GM18909 (cell line): Measurements from ENCODE around the gene FZD1.
"Not testable (repeated sequence)": the region's sequence is repeated elsewhere in the genome, so short reads cannot be mapped to it uniquely, and the experiment has no call there.

Experiments used
- ATAC-seq: cut with Tn5 transposase; IDR thresholded peaks from one replicate; pipeline ENCODE4 v1.9.1; 2021; ENCODE audit warnings: mild to moderate bottlenecking; ENCODE audit not compliant: unreplicated experiment, poor library complexity

Gene FZD1

DNA sequence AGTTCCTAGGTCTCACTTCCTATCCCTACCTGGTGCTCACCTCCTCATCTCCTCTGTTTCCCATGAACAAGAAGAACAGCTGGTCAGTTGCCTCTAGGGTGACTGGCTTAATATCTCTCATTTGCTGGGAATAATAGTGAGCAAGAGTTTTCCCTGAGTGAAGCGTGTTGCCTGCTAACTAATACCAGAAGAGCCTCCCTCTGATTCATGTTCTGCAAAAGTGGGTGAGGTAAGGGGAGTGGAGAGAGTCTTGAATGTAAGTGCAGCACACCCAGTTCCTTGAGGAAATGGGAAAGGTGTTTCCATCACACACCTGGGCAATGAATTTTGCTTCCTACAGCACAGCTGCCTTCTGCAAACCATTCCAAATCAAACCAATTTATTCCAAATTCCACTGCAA is 29.6 kb downstream of the FZD1 start:
- no peak for ATAC-seq

DNA sequence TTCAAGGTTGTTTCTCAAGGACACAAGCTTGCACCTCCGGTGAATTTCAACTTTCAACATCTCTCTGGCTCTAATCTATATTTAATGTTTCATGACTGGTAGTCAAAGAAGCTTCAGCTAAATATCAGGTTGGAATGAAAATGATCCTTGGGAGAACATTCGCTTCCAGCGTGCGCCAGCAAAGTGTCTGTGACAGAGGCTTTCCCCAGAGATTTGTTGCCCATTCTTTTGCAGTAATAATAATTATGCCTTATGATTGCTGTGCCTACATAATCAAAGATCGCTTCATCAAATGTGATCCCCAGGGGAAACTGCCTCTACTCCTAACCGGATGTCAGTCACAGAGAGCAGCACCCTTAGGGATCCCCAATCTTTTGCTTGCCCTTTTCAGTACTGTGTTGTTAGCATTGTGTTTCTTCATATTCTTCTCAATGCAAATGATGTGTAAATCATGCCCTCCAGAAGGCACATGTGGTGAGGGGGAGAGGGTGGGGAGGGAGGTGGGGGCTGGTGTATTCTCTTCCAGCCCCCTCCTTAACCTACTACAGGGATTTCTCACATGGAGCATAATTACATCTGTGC is 30.5 kb downstream of the FZD1 start:
- no peak for ATAC-seq

DNA sequence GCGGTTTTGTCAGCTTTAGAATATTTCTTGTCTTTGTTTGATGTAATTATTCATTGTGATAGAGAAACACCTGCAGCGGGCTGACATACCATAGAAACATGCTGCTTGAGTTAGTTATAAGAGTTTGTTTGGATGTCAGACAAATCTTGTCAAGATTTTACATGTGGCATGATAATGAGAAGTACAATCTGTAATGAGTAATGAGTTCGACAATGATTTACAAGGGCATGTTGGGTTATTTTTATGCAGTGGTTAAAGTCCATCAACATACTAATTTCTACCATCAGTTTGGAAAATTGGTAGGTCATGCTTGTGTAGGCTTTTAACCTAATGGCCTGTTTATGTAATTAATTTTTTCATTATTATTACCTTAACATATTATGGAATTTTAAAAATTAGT is 31.3 kb downstream of the FZD1 start:
- ATAC-seq = no peak

DNA sequence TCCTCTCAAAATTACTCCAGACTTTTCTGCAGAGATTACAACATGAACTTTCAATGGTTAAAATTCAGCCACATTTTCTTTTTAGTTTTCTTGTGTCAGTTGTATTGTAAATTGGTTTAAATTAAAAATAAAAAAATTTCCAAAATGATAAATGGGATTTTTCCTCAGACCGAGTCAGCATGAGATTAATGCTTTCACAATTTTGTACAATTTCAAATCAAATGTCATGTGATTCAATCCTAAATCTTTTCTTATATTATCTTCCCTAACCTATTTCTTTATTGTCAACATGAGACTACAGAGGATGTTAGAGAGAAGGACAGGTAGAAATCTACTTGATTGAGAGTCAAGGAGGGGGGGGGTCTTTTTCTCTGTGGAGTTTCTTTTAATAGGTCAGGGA is 33.7 kb downstream of the FZD1 start:
- no peak for ATAC-seq

DNA sequence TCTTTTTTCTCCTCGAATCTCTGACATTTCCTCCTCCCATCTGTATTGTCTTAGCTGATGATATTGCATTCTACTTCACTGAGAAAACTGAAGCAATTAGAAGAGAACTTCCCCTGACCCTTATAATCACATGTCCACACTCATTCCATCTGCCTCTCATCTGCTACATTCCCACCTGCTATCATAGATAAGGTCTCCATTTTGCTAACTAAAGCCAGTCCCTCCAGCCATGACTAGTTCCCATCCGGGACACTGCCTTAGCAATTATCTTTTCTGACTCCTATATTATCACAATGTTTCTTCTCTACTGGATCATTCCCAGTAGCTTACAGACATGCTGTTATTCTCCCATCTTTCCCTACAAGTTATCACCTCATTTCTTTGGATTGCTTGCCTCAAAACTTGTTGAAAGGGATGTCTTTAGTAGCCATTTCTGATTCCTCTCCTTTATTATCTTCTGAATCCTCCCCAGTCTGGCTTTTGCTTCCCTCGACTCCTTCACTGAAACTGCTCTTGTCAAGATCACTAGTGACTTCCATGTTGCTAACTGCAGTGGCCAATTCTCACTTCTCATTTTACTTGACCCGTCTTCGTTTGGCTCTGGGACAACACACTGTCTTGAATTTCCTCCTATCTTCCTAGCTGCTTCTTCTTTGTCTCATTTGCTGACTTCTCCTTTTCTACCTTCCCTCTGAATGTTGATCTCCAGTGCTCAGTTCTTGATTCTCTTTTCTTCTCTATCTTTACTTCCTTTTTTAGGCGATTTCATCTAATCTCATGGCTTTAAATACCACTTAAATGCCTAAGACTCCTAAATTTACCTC is 35.9 kb downstream of the FZD1 start:
- no peak for ATAC-seq

DNA sequence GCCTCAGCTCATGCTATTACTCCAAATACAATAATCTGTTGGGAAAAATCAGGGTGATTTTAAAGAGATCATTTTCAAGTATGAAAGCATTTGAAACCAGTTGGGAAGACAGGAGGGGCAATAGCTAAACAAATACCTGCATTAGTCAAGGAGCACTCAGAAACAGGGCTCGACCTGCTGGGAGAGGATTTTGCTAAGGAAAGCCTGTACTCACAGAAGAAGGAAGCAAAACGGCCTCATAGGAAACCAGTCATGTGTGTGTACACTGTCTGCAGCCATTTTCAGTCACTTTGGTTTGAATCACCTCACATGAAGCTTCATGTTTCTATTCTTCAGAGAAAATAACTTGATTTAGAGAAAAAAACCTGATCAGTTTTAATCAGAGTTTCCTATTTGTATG is 38.6 kb downstream of the FZD1 start:
- ATAC-seq = no peak

DNA sequence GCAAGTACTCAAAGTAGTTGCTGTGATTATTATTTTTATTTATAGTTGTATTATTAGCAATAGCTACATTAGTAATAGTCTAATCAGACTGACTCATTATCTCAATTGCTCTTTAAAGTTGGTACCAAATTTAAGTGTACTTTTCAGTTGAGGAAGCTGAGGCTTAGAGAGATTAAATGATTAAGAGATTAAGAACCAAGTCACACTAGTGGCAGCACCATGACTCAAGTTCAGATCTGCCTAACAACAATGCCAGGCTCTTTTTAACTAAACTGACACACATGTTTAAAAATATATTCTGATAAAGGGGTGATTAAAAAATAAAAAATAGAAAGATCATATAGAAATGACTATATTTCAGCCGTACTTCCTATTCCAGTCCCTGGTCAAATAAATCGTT is 42.0 kb downstream of the FZD1 start:
- no peak for ATAC-seq

DNA sequence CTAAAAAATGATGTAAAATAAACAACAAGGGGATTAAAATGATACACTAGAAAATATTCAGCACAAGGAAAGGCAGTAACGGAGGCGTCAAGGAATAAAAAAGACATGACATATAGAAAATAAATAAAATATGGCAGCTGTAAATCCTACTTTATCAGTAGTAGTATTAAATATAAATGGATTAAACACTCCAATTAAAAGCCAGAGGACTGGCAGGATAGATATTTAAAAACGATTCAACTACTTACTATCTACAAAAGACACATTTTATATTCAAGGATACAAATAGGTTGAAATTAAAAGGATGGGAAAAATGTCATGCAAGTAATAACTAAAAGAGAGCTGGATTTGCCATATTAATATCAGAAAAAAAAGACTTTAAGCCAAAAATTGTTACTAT is 43.2 kb downstream of the FZD1 start:
- ATAC-seq = no peak

DNA sequence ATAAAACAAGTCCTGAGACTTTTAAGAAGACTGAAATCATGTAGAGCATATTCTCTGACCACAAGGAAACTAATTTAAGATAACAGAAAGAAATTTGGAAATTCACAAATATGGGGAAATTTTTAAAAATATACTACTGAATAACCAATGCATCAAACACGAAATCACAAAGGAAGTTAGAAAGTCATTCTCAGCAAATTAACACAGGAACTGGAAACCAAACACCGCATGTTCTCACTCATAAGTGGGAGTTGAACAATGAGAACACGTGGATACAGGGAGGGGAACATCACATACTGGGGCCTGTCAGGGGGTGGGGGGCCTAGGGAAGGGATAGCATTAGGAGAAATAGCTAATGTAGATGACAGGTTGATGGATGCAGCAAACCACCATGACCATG is 44.0 kb downstream of the FZD1 start:
- ATAC-seq = not testable (repeated sequence)

DNA sequence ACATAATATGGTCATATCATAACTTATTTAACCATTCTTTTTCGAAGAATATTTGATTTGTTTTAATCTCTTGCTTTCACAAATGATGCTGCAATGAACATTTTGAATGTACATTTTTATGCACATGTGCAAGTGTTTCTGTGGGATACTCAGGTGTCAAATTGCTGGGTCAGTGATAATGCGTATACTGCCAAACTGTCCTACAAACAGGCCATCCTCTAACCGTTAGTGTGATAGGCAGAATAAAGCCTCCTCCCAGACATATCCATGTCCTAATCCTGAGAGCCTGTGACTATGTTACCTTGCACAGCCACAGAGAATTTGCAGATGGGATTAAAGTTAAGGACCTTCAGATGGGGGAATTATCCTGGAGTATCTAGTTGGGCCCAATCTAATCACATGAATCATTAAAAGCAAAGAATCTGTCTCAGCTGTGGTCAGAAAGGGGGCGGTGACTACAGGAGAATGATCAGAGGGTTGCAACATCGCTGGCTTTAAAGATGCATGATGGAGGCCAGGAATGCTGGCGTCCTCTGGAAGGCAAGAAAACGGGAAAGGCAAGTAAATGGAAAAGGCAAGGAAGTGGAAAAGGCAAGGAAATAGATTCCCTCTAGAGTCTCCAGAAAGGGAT is 46.7 kb downstream of the FZD1 start:
- no peak for ATAC-seq

DNA sequence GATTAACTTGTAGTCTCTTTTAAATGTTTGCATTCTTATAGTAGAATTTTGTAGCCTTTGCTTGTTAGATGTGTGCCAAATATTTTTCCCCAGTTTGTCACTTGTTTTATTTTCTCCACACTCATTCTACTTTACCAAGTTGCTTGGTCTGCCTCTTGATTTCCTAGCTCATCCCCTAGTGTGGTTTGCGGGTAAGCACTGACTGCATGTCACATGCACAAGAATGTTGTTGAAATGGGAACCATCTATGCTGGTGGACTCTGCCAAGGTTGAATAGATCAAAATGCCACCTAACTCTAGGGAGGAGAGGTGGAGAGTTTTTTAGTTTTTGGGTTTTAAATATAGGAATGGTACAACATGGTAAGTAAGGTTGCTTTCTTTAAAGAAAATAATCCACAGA is 47.6 kb downstream of the FZD1 start:
- ATAC-seq = no peak

DNA sequence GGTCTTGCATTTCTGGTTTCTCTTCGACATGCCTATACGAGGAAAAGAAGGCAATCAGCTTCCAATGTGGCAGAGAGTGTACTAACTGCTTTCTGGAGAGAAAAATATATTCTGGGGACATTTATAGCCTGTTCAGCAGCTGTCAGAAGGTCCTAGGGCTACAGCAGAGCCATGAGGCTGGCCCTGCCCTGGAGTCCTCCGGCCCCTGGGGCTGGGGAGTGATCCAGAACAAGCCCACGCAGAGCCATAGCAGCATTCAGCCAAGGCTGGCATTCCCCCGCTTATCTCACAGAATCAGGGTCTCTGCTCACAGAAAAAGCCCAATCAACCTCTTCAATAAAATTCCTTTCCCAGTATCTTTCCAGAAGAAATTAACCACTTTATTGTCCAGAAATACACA is 48.9 kb downstream of the FZD1 start:
- no peak for ATAC-seq

DNA sequence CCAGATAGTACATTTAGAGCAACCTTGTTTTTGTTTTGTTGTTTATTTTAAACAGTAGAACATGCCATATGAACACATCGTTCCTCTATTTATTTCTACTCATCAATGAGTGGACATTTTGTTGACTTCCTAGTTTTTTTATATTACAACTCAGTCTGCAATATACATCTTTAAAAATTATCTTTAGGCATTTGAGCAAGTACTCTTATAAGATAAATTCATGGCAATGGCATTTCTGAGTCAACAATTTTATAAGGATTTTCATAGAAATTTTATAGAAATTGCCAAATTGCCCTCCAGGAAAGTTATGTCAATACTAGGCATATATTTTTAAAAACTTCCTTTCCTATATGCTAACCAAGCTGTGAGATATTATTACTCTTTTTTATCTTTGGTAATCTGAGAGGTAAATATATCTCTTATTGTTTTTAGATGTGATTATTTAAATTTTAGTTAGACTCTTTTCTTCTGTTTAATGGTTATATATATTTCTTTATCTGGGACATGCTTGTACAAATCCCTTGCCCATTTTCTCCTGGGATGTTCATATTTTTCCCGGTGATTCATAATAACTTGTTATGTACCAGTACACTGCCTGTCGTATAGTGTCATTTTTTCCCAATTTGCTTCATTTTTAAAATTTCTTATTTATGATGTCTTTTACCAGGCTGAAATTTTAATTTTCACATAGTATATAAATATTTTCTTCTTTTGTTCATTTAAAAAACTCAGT is 50.5 kb downstream of the FZD1 start:
- ATAC-seq = no peak

DNA sequence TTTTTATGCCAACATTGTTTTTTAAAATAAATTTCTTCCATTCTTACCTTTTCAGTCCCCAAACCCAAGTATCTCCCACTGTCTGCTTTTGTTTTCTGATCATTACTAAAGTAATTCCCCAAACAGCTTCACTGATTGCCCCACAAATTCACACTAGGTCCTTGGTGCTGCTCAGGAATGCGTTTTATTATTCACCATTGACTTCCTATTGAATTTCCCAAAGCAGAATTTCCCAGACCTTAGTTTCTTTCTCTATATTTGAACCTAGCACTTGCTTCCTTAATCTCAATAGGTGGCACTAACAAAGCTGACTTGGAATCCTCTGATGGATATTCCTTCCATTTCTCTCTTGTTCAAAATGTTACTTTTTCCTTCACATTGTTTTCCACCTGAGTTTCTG is 52.2 kb downstream of the FZD1 start:
- no peak for ATAC-seq

DNA sequence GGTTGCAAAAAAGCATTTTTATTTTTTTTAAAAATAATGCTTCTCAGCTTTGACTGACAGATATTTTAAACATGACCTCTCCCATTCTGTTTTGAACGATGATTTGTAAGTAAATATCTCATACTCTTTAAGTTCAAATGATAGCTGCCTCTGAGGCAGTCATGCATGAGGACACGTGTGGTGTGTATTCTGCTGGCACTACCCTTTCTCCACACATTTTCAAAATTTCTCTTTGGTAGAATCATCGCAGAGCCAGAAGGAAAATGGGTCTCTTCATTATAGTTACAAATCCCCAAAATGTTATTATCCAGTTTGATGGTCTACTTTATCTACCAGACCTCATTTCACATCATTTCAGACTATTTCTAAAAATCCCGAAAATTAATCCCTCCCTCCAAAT is 55.1 kb downstream of the FZD1 start:
- no peak for ATAC-seq

DNA sequence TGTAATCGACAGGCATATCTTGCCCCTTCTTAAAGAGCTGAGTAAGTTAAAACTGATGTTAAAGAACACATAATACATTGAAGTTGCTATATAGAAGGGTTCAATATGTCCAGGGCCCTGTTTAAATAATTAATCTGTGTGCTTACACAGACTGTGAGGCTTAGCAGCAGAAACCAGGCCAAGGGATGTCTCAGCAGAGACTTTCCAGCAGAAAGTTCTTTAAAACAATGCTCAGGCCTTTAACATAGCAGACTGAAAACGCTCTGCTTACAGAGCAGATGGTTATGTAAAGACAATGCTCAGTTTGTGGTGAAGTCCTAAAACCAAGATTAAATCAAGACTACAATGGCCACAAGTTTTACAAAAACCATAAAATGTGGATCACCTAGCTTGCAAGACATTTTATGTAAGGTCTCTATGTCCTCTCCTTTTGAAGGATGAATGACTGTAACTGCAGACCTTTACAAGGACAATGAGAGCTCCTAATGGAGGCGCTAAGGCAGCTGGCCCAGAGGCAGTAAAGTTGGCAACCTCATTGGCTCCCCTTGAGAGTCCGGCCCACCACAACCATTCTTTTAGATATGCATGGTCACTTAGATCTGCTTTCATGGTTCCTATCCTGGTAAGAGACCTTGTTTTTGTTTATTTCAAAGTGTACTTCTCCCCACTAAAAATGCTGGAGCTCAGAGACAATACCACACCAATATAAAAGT is 56.3 kb downstream of the FZD1 start:
- ATAC-seq = no peak
